ENCODE measurements around the gene RBMS3.

DNA sequence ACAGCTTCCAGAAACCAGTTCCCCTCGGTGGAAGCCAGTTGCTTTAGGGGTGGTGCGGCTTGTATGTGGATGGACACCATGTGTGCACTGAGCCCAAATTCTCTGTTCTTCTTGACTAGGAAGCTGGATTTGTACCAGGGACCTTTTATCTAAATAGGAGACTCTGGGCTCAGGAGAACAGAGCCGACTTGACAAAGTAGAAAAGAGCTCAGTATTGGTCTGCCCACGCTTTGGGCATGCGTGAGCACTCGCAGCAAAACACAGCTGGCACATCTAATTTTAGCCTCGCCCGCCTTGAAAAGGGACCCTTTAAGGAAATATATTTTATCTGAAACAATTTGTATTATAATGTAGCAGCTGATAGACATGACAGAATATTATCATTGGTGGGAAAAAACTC lies 1.1 kb upstream of the RBMS3 start:
- TF ChIP-seq SP1 (IDR thresholded peaks at IDR 0.05) (no peak), HDGF (IDR thresholded peaks at IDR 0.05; ENCODE audit: borderline replicate concordance) (no peak), NFRKB (IDR thresholded peaks at IDR 0.05) (no peak), SUZ12 (IDR thresholded peaks at IDR 0.05) (no peak), FOXA1 (IDR thresholded peaks at IDR 0.05) (no peak), TARDBP (IDR thresholded peaks at IDR 0.05) (no peak), LEF1 (IDR thresholded peaks at IDR 0.05; ENCODE audit: borderline replicate concordance) (no peak), ZNF384 (IDR thresholded peaks at IDR 0.05) (no peak), L3MBTL2 (conservative IDR thresholded peaks at IDR 0.05) (no peak), FOXK2 (IDR thresholded peaks at IDR 0.05) (no peak), ELF4 (IDR thresholded peaks at IDR 0.05) (no peak), CTBP1 (IDR thresholded peaks at IDR 0.05; ENCODE audit: borderline replicate concordance) (no peak), FOXM1 (IDR thresholded peaks at IDR 0.05; ENCODE audit: borderline replicate concordance) (no peak)
- TF ChIP-seq, protein P1, sequence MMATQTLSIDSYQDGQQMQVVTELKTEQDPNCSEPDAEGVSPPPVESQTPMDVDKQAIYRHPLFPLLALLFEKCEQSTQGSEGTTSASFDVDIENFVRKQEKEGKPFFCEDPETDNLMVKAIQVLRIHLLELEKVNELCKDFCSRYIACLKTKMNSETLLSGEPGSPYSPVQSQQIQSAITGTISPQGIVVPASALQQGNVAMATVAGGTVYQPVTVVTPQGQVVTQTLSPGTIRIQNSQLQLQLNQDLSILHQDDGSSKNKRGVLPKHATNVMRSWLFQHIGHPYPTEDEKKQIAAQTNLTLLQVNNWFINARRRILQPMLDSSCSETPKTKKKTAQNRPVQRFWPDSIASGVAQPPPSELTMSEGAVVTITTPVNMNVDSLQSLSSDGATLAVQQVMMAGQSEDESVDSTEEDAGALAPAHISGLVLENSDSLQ (IDR thresholded peaks at IDR 0.05), result no peak

Data from HEK293T (cell line).